Pons (tissue), 1 donor: Measurements from ENCODE around the gene UTP20.
"Not testable (repeated sequence)": the region's sequence is repeated elsewhere in the genome, so short reads cannot be mapped to it uniquely, and the experiment has no call there.

Source experiments
- DNase-seq: peaks from one replicate; pipeline ENCODE4 v3.0.0-alpha.2; 2016; ENCODE audit warnings: low spot score

UTP20 gene

DNA sequence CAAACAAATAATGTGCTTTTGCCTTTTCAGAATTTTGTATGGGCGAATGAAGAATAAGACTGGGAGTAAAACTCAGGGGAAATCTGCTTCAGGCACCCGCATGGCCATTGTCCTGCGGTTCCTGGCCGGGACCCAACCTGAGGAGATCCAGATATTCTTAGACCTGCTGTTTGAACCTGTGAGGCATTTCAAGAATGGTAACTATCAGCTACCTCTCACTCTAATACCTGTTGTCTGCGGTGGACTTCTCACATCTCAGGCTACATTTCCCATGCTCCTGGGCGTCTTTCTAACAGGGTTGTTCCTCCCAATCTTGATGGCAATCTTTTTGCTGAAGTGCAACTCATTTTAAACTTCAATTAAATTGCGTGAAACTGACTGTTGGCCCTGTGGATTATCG is 47.1 kb downstream of the UTP20 start:
- no peak for DNase-seq

GRCh38 chr12:101327546-101327945 is 47.6 kb downstream of the UTP20 start:
- DNase-seq: no peak

- no peak for DNase-seq
Observed at GRCh38 chr12:101328917-101329316, 49.0 kb downstream of the UTP20 start.

DNA sequence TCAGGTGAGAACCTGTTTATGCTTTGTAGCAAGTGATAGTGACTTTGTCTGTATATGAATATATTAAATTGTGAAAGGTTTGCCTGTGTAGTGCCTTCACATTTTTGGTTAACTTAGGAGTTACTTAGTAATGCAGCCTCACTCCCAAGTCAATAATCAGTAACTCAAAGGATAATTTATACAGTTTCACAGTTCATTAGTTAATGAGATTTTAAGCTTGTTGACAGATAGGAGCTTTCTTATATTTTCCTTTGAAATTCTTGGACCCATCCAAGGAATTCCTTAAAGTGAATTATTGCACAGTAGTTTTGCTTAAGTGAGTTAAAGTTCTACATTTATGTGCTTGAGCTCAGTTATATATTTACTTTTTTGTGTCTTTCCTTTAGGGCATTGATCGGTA is 50.7 kb downstream of the UTP20 start:
- DNase-seq: no peak

DNA sequence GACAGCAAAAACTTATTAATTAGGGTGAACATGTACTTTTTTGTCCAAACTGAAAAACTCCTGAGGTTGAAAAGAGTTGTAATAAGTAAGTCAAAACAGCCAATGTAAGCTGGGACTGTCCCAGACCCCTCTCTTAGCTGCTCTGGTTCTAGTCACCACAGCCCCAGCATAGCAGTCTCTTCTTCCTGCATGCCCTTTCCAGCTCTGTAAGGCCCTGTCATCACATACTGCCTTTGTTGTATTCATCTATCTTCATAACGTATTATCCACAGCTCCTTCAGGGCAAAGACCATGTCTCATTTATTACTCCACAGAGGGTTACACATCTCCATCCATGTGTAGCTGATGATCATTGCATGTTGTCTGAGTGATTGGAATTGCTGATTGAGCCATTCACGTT is 56.5 kb downstream of the UTP20 start:
- no peak for DNase-seq

- no peak for DNase-seq
Observed at GRCh38 chr12:101338087-101338486, 58.2 kb downstream of the UTP20 start.

- DNase-seq: no peak
Observed at GRCh38 chr12:101343893-101344292, 64.0 kb downstream of the UTP20 start.

GRCh38 chr12:101351682-101352081 is 71.8 kb downstream of the UTP20 start:
- no peak for DNase-seq

GRCh38 chr12:101356794-101357193 is 76.9 kb downstream of the UTP20 start:
- no peak for DNase-seq

GRCh38 chr12:101361455-101361854 is 81.5 kb downstream of the UTP20 start:
- DNase-seq: no peak

DNA sequence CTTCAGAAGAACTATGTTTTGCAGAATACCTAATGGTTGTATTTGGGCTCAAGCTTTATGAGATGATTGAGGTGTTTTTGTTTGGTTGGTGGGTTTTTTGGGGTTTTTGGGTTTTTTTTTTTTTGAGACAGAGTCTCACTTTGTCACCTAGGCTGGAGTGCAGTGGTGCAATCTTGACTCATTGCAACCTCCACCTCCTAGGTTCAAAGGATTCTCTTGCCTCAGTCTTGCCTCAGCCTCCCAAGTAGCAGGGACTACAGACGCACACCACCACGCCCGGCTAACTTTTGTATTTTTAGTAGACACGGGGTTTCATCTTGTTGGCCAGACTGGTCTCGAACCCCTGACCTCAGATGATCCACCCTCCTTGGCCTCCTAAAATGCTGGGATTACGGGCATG is 88.1 kb downstream of the UTP20 start:
- DNase-seq: no peak

GRCh38 chr12:101372431-101372830 is 92.5 kb downstream of the UTP20 start:
- DNase-seq: no peak

- no peak for DNase-seq
Observed at GRCh38 chr12:101375573-101375972, 95.7 kb downstream of the UTP20 start.

DNA sequence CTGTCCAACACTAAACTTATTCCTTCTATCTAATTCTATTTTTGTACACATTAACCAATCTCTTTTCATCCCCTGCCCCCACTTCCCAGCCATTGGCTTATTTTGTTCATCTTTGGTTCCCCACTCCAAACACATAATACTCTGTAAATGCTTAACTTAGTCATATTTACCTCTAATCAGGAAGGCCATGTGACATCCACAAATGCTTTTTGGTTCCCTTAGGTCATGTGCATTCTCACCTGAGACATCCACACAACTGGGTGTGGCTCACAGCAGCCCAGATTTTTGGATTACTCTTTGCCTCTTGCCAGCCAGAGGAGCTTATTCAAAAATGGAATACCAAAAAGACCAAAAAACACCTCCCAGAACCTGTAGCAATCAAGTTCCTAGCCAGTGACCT is 99.2 kb downstream of the UTP20 start:
- DNase-seq: no peak

DNA sequence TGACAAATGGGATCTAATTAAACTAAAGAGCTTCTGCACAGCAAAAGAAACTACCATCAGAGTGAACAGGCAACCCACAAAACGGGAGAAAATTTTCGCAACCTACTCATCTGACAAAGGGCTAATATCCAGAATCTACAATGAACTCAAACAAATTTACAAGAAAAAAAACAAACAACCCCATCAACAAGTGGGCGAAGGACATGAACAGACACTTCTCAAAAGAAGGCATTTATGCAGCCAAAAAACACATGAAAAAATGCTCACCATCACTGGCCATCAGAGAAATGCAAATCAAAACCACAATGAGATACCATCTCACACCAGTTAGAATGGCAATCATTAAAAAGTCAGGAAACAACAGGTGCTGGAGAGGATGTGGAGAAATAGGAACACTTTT is 111.3 kb downstream of the UTP20 start:
- DNase-seq: not testable (repeated sequence)

GRCh38 chr12:101407049-101407435 is 127.1 kb downstream of the UTP20 start:
- DNase-seq: no peak

DNA sequence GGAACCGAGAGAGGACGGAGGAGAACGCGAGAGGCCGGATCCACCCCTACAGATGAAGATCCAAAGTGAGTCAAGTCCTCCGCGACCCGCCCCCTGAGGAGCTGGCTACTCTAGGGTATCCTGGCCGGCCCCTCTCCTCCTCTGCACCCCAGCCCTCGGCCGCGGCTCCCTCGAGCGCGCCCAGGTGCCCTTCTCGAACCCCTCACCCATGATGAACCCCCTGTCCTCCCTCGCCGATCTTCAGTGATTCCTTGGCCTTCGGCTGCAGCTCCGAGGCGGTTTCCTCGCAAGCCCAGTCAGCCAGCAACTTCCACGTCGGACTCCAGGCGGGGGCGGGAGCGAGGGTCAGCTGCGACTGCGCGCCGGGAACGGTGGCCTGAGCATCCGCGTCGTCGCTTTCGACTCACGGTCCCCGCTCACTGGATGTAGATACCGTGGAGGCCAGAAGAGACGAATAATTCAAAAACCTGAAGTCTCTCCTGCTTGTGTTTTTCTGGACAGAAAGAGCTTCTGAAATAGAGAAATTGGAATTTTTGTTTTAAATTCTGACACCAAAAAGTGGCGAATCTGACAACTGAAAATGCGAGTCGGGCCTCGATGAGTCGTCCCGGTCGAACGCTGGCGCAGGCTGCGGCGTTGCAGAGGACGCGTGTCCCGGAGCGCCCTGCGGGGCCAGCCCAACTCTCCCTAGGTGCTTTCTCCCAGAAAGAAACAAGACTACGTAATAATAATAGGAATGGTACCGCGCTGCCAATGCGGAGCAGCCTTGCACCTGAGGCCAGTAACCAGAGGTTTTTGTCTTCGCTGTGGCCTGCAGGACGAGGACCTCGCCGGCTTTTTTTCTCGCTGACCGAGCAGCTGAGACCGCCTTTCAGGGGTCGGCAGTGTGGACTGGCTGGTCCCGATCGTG is 127.8 kb downstream of the UTP20 start, which contains the start of gene ARL1:
TSS of gene ARL1 (minus strand) at position 337 of the 910 bp plus-strand sequence. CDS start at position 210, 127 bp downstream.
- peak; percentile 78 for DNase-seq

DNA sequence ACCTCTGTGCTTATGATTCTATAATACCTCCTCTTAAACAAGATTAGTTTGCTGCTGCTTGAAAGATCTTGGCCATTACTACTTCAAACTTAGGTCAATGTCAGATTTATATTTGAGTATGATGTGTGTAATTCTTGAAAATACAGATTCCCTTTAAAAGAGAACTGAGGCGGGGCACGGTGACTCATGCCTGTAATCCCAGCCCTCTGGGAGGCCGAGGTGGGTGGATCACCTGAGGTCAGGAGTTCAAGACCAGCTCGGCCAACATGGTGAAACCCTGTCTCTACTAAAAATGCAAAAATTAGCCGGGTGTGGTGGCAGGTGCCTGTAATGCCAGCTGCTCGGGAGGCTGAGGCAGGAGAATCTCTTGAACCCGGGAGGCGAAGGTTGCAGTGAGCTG is 130.3 kb downstream of the UTP20 start:
- DNase-seq: not testable (repeated sequence)

DNA sequence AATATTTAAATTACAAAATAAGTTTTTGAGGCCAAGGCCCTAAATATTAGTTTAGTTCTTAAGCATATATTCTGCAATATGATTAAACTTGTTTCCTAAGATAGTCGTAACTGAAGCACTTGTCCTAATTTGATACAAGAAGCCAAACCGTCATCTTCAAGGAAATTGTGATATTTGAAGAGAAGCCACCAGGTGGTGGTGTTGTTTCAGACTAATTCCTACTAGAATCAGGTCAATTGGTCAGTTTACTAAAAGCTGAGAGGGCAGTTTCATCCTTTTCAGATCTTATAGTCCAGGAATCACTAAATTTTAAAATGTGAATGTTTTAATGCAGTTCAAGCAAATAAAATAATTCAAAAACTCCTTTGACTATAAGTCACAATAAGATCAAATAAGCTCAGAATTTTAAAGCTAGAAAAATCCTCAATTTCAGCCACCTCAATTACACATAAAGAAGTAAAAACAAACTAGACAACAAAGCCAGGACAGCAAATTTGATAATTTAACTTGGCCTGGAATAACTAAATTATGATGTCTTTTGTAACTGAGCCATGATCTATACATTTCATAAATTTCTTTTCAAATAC is 134.7 kb downstream of the UTP20 start:
- DNase-seq: peak; percentile 82

- no peak for DNase-seq
Observed at GRCh38 chr12:101415228-101415627, 135.3 kb downstream of the UTP20 start.

- not testable (repeated sequence) for DNase-seq
Observed at GRCh38 chr12:101422066-101422465, 142.2 kb downstream of the UTP20 start.

- no peak for DNase-seq
Observed at GRCh38 chr12:101424620-101425019, 144.7 kb downstream of the UTP20 start.

DNA sequence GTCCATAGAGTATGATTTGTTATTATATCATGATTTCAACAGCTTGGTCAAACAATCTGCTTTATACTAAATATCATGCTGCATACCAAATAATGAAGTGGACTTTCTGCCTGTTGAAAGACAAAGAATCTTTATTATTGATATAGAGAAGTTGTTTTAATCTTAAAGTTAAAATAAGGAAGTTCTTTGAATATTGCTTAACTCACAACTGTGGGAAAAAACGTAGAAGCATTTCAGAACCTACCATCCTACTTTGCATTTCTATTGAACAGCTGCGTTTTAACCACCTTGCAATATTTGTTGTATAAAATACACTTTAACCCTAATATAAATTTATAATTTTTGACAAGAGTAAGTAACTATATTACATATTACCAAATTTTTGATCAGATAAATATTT is 150.6 kb downstream of the UTP20 start:
- DNase-seq: no peak
